ENCODE results near the gene SRBD1.
"Not testable (repeated sequence)": the region's sequence is repeated elsewhere in the genome, so short reads cannot be mapped to it uniquely, and the experiment has no call there.

DNA sequence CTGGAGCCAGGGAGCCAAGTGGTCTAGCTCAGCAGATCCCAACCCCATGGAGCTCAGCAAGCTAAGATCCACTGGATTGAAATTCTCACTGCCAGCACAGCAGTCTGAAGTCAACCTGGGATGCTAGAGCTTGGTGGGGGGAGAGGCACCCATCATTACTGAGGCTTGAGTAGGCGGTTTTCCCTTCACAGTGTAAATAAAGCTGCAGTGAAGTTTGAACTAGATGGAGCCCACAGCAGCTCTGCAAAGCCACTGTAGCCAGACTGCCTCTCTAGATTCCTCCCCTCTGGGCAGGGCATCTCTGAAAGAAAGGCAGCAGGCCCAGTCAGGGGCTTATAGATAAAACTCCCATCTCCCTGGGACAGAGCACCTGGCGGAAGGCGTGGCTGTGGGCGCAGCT lies 185.0 kb downstream of the SRBD1 start:
- TF ChIP-seq, protein P1, sequence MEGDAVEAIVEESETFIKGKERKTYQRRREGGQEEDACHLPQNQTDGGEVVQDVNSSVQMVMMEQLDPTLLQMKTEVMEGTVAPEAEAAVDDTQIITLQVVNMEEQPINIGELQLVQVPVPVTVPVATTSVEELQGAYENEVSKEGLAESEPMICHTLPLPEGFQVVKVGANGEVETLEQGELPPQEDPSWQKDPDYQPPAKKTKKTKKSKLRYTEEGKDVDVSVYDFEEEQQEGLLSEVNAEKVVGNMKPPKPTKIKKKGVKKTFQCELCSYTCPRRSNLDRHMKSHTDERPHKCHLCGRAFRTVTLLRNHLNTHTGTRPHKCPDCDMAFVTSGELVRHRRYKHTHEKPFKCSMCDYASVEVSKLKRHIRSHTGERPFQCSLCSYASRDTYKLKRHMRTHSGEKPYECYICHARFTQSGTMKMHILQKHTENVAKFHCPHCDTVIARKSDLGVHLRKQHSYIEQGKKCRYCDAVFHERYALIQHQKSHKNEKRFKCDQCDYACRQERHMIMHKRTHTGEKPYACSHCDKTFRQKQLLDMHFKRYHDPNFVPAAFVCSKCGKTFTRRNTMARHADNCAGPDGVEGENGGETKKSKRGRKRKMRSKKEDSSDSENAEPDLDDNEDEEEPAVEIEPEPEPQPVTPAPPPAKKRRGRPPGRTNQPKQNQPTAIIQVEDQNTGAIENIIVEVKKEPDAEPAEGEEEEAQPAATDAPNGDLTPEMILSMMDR (IDR thresholded peaks at IDR 0.05) = not testable (repeated sequence)
- not testable (repeated sequence) for TF ChIP-seq POLR2A (IDR thresholded peaks at IDR 0.05)

Measured in lower leg skin (tissue), 3 donors.